Sigmoid colon (tissue), 7 donors: Measurements from ENCODE around the gene TSPAN9. TPM values are rescaled to one million over a fixed set of nuclear protein-coding genes. Genes with fewer than 3 reads are reported as not detected.

ENCODE experiments used
- DNase-seq: peaks from one replicate; pipeline ENCODE4 v3.0.0-alpha.2; 2019
- H3K27ac ChIP-seq, 4 donors: fragments of 200-600 bp; sonication (generic); one replicate each; pipeline ENCODE4 v1.5.1; 2016 to 2019; ENCODE audit warnings: mild to moderate bottlenecking in 1 of 4
- H3K27me3 ChIP-seq, 3 donors: fragments of 200-600 bp; sonication (generic); one replicate each; pipeline ENCODE4 v1.5.1; 2019; ENCODE audit warnings: mild to moderate bottlenecking in 1 of 3
- H3K36me3 ChIP-seq, 4 donors: fragments of 200-600 bp; sonication (generic); one replicate each; pipeline ENCODE4 v1.5.1; 2016 to 2019
- H3K4me1 ChIP-seq, 4 donors: fragments of 200-600 bp; sonication (generic); one replicate each; pipeline ENCODE4 v1.5.1; 2017 to 2019
- H3K4me3 ChIP-seq, 4 donors: fragments of 200-600 bp; sonication (generic); one replicate each; pipeline ENCODE4 v1.5.1; 2017 to 2019; ENCODE audit warnings: mild to moderate bottlenecking in 2 of 4, moderate library complexity in 1 of 4
- H3K9me3 ChIP-seq, 4 donors: fragments of 200-600 bp in 3 of 4; sonication (generic) in 3 of 4; one replicate each; pipeline versions ENCODE4 v1.5.1 to v1.6.1; 2013 to 2019
- EP300 ChIP-seq, 4 donors: sonication (generic); formaldehyde crosslinking; IDR thresholded peaks; one replicate each; pipeline ENCODE4 v1.6.1; 2017; ENCODE audit warnings: antibody characterized with exemption in 4 of 4
- POLR2A ChIP-seq, 2 donors: fragments of 450-650 bp; IDR thresholded peaks; one replicate each; pipeline ENCODE4 v1.6.1; 2016; ENCODE audit warnings: antibody characterized with exemption in 2 of 2, mild to moderate bottlenecking in 2 of 2, moderate library complexity in 2 of 2
- POLR2AphosphoS5 ChIP-seq, 4 donors: sonication (generic); formaldehyde crosslinking; IDR thresholded peaks; one replicate each; pipeline ENCODE4 v1.6.1; 2017; ENCODE audit warnings: antibody characterized with exemption in 4 of 4
- WGBS, 2 donors: extraction: QIAGEN DNeasy Blood & Tissue Kit; methylation state at CpG; one replicate each; pipeline ENCODE4 v1.1.7; 2013; 5-methylcytosine and 5-hydroxymethylcytosine counted together
- intact Hi-C: fragments of 100-400 bp; cut with DNase I; formaldehyde crosslinking; loops from one replicate; pipeline ENCODE4 v1.15.1; 2023
- polyA plus RNA-seq, 3 donors: library from polyadenylated mRNA; stranded (reverse); fragments of 200-250 nt; gene quantifications; one replicate each; pipeline ENCODE4 v1.2.3, GENCODE V29; 2013
- total RNA-seq, 4 donors: library from RNA; depleted of rRNA; stranded (reverse); fragments of >200 nt; gene quantifications; one replicate each; pipeline ENCODE4 v1.1.0, GENCODE V29; 2016
- TF ChIP-seq, protein P1 (sequence below), 4 experiments: fragments of 450-650 bp in 3 of 4; fragments of 200-600 bp in 1 of 4; IDR thresholded peaks; one replicate each; pipeline ENCODE4 v1.5.1; 2016 to 2019; ENCODE audit warnings: antibody characterized with exemption in 4 of 4, mild to moderate bottlenecking in 3 of 4, moderate library complexity in 2 of 4
- donor health status: healthy with polysubstance abuse.
- donor health status: Bipolar disorder and iron deficiency.
- donor health status: healthy.

TSPAN9 gene
- total and polyA plus RNA-seq, 7 donors, result 0.92 to 28.0 (median 18.2) TPM

DNA sequence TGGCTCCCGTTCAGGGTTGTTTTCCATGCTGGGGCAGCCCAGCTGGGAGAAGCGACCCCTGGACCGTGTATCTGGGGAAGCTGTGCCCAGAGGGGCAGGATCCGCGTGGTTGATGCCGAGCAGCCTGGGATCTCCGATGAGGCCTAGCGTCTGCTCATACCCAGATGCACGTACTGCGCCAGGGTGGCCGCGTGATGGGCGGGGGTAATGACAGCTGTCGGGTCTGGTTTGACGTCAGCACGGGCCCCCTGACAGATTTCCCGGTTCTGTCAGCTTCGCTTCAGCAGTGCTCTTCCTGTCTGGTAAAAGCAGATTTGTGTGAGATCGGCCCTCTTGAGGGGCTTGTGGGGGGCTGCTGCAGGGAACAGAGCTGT is 147.3 kb downstream of the TSPAN9 start:
- H3K4me1 ChIP-seq, result peaks cover 0 to 2% (median 1%) of the 10 kb centered on the region in 4 donors
- no peak overlapping the region for H3K4me3 ChIP-seq
- no peaks in the 10 kb centered on the region for H3K9me3 ChIP-seq
- intact Hi-C loops, result no loop called here
- WGBS, 2 donors, result 79 to 88% methylated on average over 19 of the region's 19 CpGs
- no peaks in the 10 kb centered on the region for H3K27me3 ChIP-seq
- TF ChIP-seq, protein P1, sequence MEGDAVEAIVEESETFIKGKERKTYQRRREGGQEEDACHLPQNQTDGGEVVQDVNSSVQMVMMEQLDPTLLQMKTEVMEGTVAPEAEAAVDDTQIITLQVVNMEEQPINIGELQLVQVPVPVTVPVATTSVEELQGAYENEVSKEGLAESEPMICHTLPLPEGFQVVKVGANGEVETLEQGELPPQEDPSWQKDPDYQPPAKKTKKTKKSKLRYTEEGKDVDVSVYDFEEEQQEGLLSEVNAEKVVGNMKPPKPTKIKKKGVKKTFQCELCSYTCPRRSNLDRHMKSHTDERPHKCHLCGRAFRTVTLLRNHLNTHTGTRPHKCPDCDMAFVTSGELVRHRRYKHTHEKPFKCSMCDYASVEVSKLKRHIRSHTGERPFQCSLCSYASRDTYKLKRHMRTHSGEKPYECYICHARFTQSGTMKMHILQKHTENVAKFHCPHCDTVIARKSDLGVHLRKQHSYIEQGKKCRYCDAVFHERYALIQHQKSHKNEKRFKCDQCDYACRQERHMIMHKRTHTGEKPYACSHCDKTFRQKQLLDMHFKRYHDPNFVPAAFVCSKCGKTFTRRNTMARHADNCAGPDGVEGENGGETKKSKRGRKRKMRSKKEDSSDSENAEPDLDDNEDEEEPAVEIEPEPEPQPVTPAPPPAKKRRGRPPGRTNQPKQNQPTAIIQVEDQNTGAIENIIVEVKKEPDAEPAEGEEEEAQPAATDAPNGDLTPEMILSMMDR (IDR thresholded peaks at IDR 0.05), result no peak
- TF ChIP-seq EP300 (IDR thresholded peaks at IDR 0.05), result no peak
- no peak for TF ChIP-seq POLR2AphosphoS5 (IDR thresholded peaks at IDR 0.05)
- no peak for TF ChIP-seq POLR2A (IDR thresholded peaks at IDR 0.05)
- DNase-seq, result no peak
- no peaks in the 10 kb centered on the region for H3K36me3 ChIP-seq
- no peak overlapping the region for H3K27ac ChIP-seq

DNA sequence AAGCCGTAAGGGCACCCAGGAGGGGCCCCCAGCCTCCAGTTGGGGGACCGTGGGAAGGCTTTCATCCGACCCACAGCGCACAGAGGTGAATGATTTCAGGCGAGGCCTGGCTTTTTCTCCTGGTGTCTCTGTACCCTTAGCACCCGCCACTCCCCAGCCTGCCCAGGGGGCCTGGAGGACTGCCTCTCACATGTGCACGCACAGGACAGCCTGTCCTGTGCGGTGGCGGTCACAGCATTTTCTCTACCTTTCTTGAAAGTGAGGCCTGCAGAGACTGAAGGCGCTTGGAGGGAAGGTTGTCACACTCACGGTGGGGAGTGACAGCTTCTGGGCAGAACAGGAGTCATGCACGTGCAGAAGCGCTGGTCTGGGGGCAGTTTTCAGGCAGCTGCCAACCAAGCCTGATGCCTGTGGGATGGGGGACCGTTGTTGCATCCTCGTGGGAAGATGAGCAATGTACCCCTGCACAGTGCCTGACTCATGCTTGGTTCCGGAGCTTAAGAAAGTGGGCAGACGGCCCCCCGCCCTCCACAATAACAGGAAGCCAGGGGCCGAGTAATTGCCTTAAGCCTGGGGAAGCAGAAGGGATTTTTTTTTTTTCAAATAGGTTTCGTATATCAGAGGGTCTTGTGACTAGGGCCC is 148.1 kb downstream of the TSPAN9 start:
- Histone ChIP-seq H3K4me1 (no peaks in the 10 kb centered on the region), H3K4me3 (no peak overlapping the region), H3K27ac (no peak overlapping the region), H3K27me3 (no peaks in the 10 kb centered on the region), H3K9me3 (no peaks in the 10 kb centered on the region), H3K36me3 (no peaks in the 10 kb centered on the region)
- WGBS, 2 donors, result 77 to 84% methylated on average over 20 of the region's 20 CpGs
- intact Hi-C loops, result no loop called here
- TF ChIP-seq EP300 (IDR thresholded peaks at IDR 0.05), result no peak
- no peak for TF ChIP-seq POLR2AphosphoS5 (IDR thresholded peaks at IDR 0.05)
- DNase-seq, result no peak

DNA sequence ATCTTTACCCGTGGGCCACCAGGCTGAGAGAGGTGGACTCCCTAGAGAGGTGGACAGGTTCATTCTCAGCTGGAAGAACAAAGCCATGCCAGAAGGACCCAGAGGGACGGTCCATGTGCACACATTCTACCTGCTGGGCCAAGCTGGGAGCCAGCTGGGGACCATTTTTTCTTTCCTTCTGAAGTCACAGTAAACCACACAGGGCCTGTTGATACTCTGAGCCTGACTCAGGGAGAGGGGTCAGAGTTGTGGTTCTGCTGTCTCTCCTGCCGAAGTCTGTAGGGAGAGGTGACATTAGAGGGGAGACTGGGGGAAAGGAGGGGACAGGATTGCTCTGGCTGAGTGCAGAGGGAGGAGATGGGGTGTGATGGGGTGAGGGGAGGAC is 148.6 kb downstream of the TSPAN9 start:
- intact Hi-C loops, result no loop called here
- no peak for DNase-seq
- 68 to 80% methylated on average over 3 of the region's 3 CpGs for WGBS, 2 donors

DNA sequence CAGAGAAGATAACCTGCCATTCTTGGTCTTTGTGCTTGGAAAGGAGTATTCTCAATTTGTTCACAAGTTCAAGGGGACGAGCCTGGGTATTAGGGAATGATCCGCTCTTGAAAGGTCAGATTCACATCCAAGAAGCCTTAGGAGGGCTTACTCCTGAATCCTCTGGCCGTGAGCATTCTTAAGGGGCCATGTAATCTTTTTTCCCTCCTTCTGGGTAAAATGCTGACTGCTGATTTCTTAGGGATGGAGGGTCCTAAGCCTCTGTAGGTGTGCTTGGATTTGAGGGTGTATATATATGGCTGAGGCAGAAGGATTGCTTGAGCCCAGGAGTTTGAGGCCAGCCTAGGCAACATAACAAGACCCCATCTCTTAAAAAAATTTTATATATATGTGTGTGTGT is 149.1 kb downstream of the TSPAN9 start:
- no peak overlapping the region for H3K4me3 ChIP-seq
- H3K4me1 ChIP-seq, result no peaks in the 10 kb centered on the region
- no peaks in the 10 kb centered on the region for H3K9me3 ChIP-seq
- 90 to 92% methylated on average over 3 of the region's 3 CpGs for WGBS, 2 donors
- TF ChIP-seq EP300 (IDR thresholded peaks at IDR 0.05), result no peak
- TF ChIP-seq, protein P1 (IDR thresholded peaks at IDR 0.05), result no peak
- TF ChIP-seq POLR2AphosphoS5 (IDR thresholded peaks at IDR 0.05), result no peak
- TF ChIP-seq POLR2A (IDR thresholded peaks at IDR 0.05), result no peak
- intact Hi-C loops, result no loop called here
- DNase-seq, result no peak
- H3K27ac ChIP-seq, result no peak overlapping the region
- H3K27me3 ChIP-seq, result no peaks in the 10 kb centered on the region
- H3K36me3 ChIP-seq, result no peaks in the 10 kb centered on the region

More for the DNA sequence above, 148.6 kb downstream of the TSPAN9 start:
- no peak for TF ChIP-seq POLR2A (IDR thresholded peaks at IDR 0.05)
- Histone ChIP-seq H3K36me3 (no peaks in the 10 kb centered on the region), H3K4me3 (no peak overlapping the region), H3K9me3 (no peaks in the 10 kb centered on the region), H3K4me1 (no peaks in the 10 kb centered on the region), H3K27ac (no peak overlapping the region), H3K27me3 (no peaks in the 10 kb centered on the region)

DNA sequence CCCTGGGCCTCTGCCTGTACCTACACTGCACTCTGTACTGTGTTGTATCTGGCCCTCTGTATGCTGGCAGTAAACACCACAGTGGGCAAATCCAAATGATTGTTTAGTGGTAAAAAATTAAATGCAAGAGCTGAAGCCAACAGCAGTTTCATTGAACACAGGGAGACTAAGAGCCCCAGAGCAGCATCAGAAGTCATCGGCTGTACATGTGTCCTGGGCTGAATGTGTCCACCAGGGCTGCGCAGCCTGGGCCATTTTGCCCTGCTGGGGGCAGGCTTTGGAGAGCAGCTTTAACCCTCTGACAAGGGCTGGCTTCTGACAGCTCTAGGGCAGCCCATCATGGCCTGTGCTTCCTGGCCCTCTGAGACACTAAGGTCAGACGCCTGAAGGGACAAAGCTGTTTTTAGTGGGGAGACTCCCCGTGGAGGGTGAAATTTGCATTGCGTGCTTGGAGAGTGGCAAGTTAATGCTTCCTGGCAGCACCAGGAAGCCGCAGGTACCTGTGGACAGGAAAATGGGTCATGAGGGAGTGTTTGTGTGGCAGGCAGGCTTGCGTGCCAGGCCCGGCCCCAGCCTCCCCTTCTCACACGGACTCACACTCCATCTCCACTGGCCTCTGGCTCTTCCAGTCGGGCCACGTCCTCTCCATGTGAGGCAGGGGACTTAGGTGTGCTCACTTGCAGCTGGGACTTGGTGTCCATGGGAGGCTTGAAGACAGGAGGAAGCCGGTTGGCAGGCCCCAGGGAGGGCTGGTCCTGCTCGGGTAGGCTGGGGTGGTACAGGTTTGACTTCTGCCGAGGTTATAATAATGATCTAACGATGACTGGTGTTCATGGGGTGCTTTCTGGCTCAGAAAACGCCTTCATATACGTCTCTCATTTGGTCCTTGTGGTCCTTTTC is 150.1 kb downstream of the TSPAN9 start:
- Histone ChIP-seq H3K4me3 (no peak overlapping the region), H3K27me3 (no peaks in the 10 kb centered on the region), H3K36me3 (no peaks in the 10 kb centered on the region), H3K4me1 (no peaks in the 10 kb centered on the region), H3K27ac (no peak overlapping the region), H3K9me3 (no peaks in the 10 kb centered on the region)
- TF ChIP-seq EP300 (IDR thresholded peaks at IDR 0.05), result no peak
- TF ChIP-seq, protein P1 (IDR thresholded peaks at IDR 0.05), result no peak
- TF ChIP-seq POLR2AphosphoS5 (IDR thresholded peaks at IDR 0.05), result no peak
- no peak for TF ChIP-seq POLR2A (IDR thresholded peaks at IDR 0.05)
- DNase-seq, result no peak
- intact Hi-C loops, result no loop called here
- WGBS, 2 donors, result 88 to 90% methylated on average over 17 of the region's 17 CpGs
